NCI-H82 treated with DMSO at 0.1 percent for 48 hours (cell line): ENCODE data around the gene PKHD1.

Experiments
- DNase-seq: peaks from one replicate; lab custom pipeline; 2025; ENCODE audit not compliant: unreplicated experiment; lab: John Stamatoyannopoulos, UW

PKHD1 gene

DNA sequence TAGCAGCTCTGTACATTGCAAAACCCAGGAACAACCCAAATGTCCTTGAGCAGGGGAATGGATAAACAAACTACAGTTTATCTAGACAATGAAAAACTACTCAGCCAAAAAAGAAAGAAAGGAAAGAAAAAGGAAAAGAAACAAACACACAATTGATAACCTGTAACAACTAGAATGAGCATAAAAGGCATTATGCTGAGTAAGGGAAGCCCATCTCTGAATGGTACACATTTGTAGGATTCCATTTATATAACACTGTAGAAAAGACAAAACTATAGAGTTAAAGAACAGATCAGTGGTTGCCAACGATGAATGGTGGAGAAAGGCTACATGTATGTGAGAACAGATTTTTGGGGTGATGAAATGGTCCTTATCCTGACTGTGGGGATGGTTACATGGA, 454.0 kb downstream of the PKHD1 start:
- no peak for DNase-seq

DNA sequence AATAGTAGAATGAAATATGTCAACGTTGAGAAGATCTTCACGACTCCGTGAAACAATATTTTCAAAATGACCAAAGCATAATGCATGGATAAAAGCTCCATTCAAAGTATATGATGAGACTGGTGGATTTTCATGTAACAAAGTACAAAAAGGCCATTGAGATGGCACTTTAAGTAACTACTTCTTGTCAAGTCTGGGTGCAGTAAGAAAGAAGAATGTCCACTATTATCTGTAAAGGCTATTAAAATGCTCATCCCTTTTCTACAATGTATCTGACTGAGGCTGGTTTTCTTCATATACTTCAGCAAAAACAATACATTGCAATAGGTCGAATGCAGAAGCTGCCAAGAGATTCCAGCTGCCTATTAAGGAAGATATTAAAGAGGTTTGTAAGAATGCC, 457.4 kb downstream of the PKHD1 start:
- no peak for DNase-seq

DNA sequence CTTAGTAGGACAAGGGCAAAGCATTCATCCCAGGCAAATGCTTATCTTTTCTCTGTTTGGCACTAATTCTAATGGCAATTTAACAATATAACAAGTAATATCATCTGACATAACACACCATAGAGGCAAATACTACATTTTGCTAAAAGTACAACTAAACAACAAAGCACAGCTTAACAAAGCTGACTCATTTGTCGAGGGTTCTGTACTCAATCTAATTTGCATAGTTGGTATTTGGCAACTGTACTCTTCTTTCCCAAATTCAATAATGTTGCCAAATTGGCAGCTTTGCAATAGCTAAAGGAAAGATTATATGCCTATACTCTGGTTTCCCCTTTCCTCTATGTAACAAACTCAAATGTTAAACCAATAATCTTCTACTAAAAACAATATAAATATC, 461.0 kb downstream of the PKHD1 start:
- DNase-seq: no peak

DNA sequence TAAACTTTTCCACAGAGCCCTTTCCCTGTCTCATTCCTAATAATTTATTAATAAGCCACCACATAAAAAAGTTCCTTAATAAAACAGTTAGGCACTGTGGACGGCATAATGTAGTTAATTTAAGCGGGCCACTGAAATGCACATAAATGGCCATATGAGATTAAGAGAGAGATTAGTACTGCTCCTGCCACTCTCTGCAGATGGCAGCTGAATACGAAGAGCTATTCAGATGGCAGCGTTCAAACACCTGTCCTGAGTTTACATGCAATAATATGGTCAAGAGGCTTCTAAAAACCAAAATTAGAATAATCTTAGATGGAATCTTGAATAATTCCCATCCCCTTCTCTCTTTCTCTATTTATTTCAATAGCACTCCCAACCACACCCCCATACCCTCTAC, 461.8 kb downstream of the PKHD1 start:
- DNase-seq: peak; percentile 31

DNA sequence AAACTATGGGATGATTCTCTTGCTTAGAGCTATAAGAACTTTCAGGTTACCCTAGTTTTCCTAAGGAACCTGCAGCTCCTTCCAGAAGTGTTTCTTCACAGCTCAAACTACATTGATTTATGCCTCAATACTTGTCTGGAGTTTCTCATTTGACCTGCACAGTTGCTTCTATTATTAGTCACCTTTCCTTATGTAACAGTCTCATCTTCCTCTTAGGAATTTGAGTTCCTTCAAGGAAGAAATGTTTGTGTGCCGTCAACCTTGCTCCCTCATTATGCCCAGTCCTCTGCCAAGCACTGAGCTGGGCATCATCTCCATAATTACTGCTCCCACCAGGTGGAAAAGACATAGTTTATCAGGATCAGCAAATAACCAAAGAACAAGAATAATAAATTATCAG, 466.4 kb downstream of the PKHD1 start:
- DNase-seq: no peak

DNA sequence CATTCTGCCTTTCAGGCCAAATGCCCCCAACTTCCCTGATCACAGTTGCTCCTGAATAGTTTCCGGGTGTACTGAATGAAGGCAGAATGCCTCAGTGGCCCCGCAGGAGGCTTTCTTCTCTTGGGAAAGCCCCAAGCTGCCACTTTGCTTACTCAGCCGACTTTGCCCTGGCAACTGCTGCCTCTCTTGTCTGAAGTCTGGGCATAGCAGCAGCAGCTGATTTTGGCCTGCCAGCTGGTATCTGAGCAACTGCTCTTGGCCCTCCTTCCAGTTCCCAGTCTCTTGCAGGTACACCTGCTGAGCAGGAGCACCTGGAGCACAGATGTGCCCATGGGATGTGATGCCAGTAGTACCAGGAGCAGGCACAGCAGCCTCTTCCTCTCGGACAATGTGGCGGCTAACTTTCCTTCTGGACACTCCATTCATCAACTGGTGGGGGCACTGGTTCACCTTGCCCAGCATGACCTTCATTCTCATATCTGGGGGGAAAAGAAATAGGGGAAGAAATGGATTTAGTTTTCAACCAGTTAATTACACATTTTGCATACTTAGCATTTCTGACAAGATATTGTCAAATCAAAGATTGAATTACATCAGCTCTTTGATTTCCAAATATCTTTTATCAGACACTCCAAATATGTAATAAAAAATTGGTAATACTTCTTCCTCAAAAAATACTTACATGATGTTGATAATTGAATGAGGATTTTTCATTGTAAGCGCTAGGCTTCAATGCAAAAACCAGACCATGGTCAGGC, 468.2 kb downstream of the PKHD1 start:
- DNase-seq: no peak

DNA sequence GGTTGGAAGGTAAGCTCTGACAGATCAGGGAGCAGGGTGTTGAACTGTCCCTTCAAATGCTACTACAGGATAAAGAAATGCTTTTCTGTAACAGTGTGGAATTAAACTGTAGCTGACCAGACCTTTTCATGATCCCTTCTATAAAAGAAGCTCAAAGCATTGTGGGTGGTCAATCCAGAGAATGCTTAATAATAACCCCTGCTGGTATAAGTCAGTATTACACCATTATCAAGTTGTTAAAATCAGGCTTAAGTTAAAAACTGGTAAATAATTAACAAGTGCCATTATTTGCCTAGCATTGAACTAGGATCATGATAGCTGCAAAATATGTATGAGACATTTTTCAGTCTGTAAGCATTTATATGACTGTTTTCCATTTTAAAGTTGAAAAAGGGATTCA, 468.9 kb downstream of the PKHD1 start:
- DNase-seq: no peak

DNA sequence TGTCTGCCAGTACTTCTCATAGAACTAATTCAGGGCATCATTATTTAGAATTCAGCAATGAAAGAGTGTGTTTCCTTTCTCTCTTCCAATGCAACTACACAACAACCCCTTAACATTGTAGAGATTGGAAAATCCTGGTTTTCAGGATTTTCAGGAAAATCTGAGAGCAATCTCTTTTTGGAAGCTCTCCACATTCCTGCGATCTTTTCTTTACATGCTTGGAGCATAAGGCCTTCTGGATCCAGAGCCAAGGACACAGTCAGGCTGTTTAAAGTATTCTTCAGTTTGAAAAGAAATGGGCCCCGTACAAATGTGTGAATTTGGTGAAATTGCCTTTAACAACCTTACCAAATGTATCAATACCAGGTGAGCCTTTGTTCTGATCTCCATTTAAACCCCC, 469.7 kb downstream of the PKHD1 start:
- no peak for DNase-seq

DNA sequence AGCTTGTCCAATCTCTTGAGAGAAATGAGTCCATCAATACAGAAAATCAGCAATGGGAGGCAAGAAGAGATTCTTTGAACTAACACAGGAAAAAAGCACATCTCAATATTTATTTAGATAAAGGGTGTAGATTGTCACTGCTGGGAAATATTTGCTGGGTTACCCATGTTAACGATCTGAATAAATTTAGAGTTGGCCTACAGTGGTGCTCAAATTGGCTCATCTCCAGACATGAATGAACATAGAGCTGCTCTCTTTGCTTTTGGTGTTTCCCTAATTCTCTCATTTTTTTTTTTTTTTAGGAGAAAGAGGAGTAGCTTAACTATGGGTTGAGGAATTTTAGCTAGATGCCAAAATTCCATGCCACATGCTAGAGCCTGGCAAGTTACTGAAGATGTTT, 471.2 kb downstream of the PKHD1 start:
- DNase-seq: no peak

DNA sequence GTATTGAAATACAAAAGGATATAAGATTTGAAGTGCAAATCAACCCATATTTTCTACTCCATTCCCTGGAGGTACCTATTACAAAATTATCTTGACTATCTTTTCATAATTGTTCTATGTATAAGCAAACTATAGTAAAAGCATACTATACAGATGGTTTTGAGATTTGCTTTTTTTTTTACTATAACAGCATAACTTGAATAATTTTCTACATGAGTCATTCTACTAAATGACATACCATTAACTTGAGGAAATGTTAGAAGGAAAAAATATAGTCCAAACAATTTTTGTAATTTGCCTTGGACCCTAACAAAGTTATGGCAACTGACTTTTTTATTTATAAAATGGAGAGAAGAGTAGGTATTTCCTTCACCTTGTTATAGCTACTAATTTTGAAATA, 472.7 kb downstream of the PKHD1 start:
- no peak for DNase-seq

DNA sequence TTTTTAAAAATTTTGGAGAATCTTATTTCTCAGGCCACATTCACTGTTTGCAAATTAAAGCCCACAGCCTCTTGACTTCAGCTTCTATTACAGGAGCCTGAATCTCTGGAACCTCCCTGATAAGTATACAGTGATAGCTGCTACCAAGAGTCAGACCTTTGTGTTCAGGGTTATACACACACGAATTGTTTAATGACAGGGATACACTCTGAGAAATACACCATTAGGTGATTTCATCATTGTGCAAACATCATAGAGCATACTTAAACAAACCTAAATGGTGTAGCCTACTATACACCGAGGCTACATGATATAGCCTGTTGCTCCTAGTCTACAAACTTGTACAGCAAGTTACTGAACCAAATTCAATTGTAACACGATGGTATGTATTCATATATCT, 473.9 kb downstream of the PKHD1 start:
- DNase-seq: no peak

DNA sequence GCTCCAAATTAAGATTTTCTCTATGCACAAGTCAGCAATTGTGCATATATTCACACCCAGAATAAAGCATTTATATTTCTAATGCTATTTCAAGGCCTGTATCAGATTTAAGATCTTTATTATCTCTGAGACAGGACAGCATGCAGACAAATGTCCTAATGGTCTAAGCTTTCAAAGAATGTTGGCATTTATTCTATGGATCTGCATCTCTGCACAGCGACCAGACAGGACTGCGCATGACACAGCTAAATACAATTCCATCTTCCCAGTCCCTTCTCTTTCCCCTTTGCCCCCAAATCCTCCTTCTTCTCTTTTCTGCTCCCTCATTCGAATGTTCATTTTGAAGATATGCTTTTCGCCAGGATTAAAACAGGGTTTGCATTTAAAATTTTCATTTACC, 478.5 kb downstream of the PKHD1 start:
- no peak for DNase-seq

DNA sequence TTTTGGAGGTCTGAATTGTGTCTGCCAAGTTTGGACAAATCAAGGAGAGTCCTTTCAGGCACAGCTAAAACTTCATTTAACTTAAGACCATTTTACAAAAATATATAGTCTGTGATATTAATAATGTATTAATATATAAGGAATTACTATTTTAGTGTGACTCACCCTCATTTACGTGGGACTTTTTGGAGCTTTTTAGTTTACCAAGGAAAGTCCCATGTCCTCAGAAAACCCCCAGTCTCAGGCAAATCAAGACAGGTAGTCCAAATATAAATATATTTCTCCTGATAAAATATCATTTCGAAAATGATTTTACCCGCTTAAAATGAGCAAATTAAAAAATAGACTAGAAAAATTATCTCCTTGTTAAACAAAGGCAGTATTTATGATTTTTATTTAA, 479.0 kb downstream of the PKHD1 start:
- no peak for DNase-seq

DNA sequence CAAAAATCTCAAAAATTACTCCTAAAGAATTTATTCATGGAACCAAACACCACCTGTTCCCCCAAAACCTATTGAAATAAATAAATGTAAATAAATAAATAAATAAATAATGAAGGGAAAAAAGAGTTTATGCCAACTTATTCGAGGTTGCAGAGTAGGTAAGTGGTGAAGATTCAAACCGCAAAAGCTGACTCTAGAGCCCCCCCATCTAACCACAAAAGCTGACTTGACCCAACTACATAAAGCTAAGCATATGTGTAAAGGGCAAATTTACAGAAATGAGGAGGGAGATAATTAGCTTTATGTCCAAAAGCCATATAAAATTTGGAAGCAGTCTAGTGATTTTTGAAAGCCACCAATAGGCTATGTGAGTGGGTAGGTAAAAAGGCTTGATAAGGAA, 486.9 kb downstream of the PKHD1 start:
- DNase-seq: no peak

DNA sequence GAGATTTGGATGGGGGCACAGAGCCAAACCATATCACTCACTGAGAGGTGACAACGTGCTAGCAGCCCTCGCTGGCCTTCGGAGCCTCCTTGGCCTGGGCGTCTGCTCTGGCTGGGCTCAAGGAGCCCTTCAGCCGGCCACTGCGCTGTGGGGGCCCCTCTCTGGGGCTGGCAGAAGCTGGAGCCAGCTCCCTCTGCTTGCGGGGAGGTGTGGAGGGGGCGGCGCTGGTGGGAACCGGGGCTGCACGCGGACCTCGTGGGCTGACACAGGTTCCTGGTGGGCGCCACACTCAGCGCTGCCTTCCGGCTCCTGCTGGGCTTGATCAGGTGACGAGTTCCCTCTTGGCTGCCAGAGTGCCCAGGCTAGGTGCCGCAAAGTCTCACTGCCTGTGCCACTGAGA, 489.2 kb downstream of the PKHD1 start:
- no peak for DNase-seq

DNA sequence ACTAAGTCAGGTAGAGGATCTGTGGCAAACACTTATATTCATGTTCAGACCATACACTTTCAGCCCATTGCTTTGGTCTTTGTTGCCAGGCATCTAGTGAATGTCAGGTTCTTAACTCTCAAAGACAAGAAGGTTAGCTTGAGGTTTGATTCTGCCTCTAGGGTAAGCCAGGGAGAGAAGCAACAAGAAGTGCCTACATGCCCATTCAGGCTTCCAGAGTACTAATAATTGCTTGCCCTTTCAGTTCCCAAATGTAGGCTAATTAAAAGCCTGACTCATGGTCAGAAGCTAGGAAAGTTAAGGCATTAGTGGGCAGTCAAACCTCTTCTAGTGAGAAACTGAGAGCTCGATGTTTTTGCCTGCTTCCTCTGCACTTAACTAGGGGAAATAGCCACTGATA, 492.4 kb downstream of the PKHD1 start:
- no peak for DNase-seq

DNA sequence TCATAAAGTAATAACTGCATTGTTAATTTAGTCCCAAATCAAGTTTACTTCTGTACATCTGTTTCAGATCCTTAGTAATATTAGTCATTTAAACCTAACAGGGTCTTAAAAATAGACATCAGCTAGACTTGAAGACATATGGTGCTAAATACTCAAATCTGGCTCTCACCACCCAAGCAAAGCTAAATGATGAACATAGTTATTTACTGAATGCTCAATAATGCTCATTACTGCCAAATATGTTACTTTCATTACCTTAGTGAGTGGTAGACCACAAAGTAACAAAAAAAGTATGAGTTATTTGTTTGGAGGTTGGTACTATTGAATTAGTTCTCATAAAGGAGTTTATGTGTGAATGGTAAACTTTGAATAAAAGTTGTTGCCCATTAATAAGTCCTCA, 502.1 kb downstream of the PKHD1 start:
- DNase-seq: no peak

DNA sequence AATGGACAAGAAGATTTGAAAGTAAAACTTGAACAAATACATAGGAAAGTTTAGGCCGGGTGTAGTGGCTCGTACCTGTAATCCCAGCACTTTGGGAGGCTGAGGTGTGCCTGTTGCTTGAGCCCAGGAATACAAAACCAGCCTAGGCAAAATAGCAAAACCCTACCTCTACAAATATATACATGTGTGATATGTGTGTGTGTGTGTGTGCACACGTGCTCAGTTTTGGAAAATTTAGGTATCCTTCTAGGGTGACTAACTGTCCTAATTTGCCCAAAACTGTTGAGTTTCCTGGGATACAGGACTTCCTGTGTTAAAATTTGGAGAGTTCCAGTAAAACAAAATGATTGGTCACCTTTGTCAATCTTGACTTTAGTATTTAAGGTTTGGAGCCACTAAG, 503.2 kb downstream of the PKHD1 start:
- no peak for DNase-seq

DNA sequence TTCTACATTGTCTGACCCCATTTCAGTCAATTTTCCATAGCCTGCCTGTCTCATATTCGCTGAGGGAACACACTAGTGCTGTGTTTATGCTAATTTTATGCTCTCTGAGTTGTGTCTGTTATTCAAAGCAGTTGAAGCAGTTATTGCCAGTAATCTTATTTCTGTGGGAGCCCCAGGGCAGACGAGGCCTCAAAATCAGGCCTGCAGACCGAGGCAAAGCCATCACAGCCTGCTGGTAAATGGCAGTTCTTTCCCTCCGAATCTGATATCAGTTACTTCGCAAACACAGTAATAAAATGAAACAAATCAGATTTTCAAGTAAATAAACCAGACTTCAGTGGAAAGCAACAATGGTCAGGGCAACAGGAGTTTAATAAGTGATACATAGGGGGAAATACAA, 508.4 kb downstream of the PKHD1 start:
- DNase-seq: no peak

DNA sequence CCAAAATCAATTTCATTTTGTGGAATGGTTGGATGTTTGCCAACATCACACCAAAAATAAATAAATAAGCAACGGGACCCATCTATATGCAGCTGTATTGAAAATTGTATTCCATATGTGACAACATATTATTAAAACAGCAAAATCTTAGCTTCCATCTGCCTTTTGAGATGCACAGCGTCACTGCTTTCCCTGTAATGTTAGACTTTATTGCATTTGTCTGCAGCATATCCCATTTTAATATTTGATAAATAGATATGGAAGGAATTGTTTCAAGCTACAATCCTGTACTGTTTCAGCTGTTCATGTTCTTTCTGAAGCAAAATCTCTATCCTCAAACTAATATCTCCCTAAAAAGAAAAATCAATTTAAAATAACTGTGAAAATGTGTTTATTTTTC, 509.1 kb downstream of the PKHD1 start:
- no peak for DNase-seq

DNA sequence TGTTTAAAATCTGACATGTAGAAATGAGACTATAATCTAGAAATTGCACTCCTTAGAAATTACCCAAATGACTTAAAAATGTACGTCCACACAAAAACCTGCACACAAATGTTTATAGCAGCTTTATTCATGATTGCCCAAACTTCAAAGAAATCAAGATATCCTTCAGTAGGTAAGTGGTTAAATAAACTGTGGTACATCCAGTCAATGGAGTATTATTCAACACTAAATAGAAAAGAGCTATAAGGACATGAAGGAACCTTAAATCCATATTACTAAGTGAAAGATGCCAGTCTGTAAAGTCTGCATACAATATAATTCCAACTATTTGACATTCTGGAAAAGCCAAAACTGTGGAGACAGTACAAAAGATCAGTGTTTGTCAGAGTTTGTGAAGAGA, 513.4 kb downstream of the PKHD1 start:
- DNase-seq: no peak

DNA sequence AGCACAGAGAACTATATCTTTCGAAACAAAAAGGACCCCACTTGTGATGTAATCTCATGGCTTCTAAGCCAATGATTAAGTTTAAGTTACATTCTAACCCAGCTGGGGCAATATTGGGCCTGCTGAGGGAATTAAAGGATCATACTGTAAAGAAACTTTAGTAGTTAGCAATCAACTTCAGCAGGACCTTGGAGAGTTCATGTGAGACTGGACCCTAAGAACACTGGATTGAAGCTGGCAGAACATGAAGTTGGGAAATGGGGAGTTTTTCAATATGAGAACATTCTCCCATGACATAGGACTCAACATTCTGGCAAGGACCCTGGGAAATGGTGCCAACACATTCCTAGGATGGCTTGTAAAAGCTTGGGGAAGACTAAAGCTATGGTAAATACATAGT, 516.2 kb downstream of the PKHD1 start:
- no peak for DNase-seq

DNA sequence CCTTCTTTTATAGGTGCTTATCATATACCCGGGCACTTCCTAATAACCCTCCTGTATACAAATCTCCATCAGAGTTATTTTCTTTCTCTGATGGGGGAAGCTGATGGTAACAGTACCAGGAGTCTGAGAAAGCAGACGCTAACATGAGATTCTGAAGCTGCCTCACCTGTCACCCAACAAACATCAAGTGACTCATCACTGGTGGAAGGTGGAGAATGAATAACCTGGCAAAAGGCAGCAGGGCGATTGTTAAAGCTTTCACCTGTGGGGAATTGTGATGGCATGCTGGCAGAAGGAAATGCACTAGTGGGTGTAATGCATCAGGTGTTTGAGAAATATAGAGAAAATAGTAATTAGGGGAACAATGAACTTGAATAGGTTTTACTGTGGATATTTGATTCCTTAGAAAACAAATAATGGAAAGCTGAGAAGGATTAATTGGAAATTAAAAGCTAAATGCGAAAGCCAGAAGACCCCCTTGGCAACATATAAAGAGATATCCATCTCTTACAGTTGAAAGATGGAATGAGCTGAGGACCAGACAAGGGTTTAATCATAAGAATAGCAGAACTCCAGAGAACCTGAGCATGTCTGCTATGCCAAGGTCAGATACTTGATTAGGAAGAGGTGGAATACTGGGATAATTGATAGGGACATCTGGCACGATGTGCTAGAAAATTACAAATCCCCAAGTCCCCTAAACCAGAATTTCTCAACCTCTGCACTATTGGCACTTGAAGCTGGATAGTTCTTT, 517.1 kb downstream of the PKHD1 start:
- DNase-seq: no peak
